ENCODE results near the gene POLL.
A peak's percentile ranks its signal among the peaks of the same experiment; 100 is the strongest.

Gene POLL

DNA sequence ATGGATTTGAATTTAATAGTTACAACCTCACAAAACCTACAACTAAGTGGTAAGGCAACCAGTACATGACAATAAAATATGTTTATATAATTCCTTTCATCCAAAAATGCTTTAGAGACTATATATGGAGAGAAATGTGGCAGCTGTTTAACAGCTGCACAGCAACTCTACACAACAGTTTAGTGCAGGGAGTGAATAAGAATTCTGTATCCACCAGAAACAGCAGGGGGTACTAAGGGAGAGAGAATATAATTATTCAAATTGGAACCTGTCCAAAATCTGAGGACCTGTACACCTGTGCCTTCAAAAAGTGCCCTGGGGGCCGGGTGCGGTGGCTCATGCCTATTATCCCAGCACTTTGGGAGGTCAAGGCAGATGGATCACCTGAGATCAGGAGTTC is 49.6 kb downstream of the POLL start:
- Histone ChIP-seq H3K9me3 (ENCODE audit: insufficient read depth, low read depth, low read length) (no peaks in the 10 kb centered on the region), H3K9me2 (replicated peaks; ENCODE audit: low read depth, low read length) (no peaks in the 10 kb centered on the region), H3K4me1 (ENCODE audit: insufficient read depth, low read length, poor library complexity, severe bottlenecking) (peaks cover 18% of the 10 kb centered on the region), H3F3A (ENCODE audit: low read depth) (peaks cover 3% of the 10 kb centered on the region; the same call in 1 of the 2 replicates), H2AFZ (ENCODE audit: low read length) (no peak overlapping the region), H3K9ac (ENCODE audit: low read depth, low read length, poor library complexity, severe bottlenecking) (no peak overlapping the region), H3K79me2 (ENCODE audit: insufficient read depth, low read length) (no peaks in the 10 kb centered on the region), H3K27me3 (ENCODE audit: insufficient read depth, low read length, poor library complexity, severe bottlenecking) (no peaks in the 10 kb centered on the region), H3K36me3 (ENCODE audit: insufficient read depth, low read length) (peaks cover 11% of the 10 kb centered on the region; the same call in 1 of the 2 replicates), H3K4me3 (ENCODE audit: low read length, poor library complexity, severe bottlenecking) (no peak overlapping the region), H4K20me1 (ENCODE audit: insufficient read depth, low read length, poor library complexity, severe bottlenecking) (no peaks in the 10 kb centered on the region), H3K4me2 (ENCODE audit: low read depth, low read length, poor library complexity, severe bottlenecking) (no peak overlapping the region)
- no peak for TF ChIP-seq EZH2phosphoT487 (IDR thresholded peaks at IDR 0.05; ENCODE audit: borderline replicate concordance)
- TF ChIP-seq, protein P1, sequence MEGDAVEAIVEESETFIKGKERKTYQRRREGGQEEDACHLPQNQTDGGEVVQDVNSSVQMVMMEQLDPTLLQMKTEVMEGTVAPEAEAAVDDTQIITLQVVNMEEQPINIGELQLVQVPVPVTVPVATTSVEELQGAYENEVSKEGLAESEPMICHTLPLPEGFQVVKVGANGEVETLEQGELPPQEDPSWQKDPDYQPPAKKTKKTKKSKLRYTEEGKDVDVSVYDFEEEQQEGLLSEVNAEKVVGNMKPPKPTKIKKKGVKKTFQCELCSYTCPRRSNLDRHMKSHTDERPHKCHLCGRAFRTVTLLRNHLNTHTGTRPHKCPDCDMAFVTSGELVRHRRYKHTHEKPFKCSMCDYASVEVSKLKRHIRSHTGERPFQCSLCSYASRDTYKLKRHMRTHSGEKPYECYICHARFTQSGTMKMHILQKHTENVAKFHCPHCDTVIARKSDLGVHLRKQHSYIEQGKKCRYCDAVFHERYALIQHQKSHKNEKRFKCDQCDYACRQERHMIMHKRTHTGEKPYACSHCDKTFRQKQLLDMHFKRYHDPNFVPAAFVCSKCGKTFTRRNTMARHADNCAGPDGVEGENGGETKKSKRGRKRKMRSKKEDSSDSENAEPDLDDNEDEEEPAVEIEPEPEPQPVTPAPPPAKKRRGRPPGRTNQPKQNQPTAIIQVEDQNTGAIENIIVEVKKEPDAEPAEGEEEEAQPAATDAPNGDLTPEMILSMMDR (conservative IDR thresholded peaks at IDR 0.05; ENCODE audit: low read length), result no peak

DNA sequence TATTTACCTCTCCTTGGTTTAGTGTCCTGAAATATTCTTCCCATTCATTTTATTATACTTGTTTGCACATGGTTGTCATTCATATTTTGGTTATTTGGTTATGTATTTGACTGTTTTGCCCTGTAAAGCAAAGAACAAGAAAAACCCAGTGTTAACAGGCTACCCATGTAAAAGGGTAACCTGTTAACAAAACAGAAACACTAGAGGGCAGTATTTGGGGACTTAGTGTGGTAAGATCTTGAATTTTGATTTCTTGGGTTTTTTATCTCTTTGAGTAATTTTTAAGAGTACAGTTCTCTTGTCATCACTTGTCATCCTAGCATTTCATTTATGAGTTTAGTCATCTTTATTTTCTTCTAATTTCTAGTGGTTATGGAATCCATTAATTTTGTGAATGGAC is 51.3 kb downstream of the POLL start:
- peaks cover 18% of the 10 kb centered on the region for H3K4me1 ChIP-seq (ENCODE audit: insufficient read depth, low read length, poor library complexity, severe bottlenecking)
- H4K20me1 ChIP-seq (ENCODE audit: insufficient read depth, low read length, poor library complexity, severe bottlenecking), result no peaks in the 10 kb centered on the region
- H3K9me2 ChIP-seq (replicated peaks; ENCODE audit: low read depth, low read length), result no peaks in the 10 kb centered on the region
- H3K9me3 ChIP-seq (ENCODE audit: insufficient read depth, low read depth, low read length), result no peaks in the 10 kb centered on the region
- peak overlapping the region; percentile 56 for H3K9ac ChIP-seq (ENCODE audit: low read depth, low read length, poor library complexity, severe bottlenecking)
- no peak for TF ChIP-seq EZH2phosphoT487 (IDR thresholded peaks at IDR 0.05; ENCODE audit: borderline replicate concordance)
- TF ChIP-seq, protein P1 (conservative IDR thresholded peaks at IDR 0.05; ENCODE audit: low read length), result peak; percentile 83
- H3F3A ChIP-seq (ENCODE audit: low read depth), result peaks cover 3% of the 10 kb centered on the region; the same call in 1 of the 2 replicates
- no peaks in the 10 kb centered on the region for H3K27me3 ChIP-seq (ENCODE audit: insufficient read depth, low read length, poor library complexity, severe bottlenecking)
- H3K4me3 ChIP-seq (ENCODE audit: low read length, poor library complexity, severe bottlenecking), result peak overlapping the region; percentile 36
- H3K4me2 ChIP-seq (ENCODE audit: low read depth, low read length, poor library complexity, severe bottlenecking), result peak overlapping the region; percentile 73
- H2AFZ ChIP-seq (ENCODE audit: low read length), result no peak overlapping the region
- H3K79me2 ChIP-seq (ENCODE audit: insufficient read depth, low read length), result no peaks in the 10 kb centered on the region
- peaks cover 23% of the 10 kb centered on the region; the same call in 1 of the 2 replicates for H3K36me3 ChIP-seq (ENCODE audit: insufficient read depth, low read length)

DNA sequence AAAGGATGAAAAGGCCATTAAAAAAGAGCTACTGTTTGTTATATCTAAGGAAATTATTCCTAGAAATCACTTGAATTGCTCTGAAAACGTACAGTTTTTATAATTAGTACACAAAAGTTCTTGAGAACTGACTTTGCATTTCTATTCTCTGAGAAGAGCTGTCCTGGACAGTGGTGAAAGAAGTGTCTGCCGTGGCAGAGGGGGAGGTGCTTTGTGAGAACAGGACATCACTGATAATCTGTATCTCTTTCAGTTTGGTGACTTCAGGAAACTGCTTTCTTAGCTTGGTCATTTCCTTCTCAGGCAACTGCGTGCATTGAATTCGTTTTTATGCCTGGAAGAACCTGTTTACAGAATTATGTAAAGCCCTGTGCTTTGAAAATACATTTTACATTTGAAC is 52.1 kb downstream of the POLL start:
- no peaks in the 10 kb centered on the region for H3K9me3 ChIP-seq (ENCODE audit: insufficient read depth, low read depth, low read length)
- no peaks in the 10 kb centered on the region for H3K9me2 ChIP-seq (replicated peaks; ENCODE audit: low read depth, low read length)
- H2AFZ ChIP-seq (ENCODE audit: low read length), result no peak overlapping the region
- peak overlapping the region; percentile 36 for H3K4me3 ChIP-seq (ENCODE audit: low read length, poor library complexity, severe bottlenecking)
- no peaks in the 10 kb centered on the region for H4K20me1 ChIP-seq (ENCODE audit: insufficient read depth, low read length, poor library complexity, severe bottlenecking)
- peak overlapping the region; percentile 73 for H3K4me2 ChIP-seq (ENCODE audit: low read depth, low read length, poor library complexity, severe bottlenecking)
- peaks cover 18% of the 10 kb centered on the region for H3K4me1 ChIP-seq (ENCODE audit: insufficient read depth, low read length, poor library complexity, severe bottlenecking)
- H3K79me2 ChIP-seq (ENCODE audit: insufficient read depth, low read length), result no peaks in the 10 kb centered on the region
- H3K9ac ChIP-seq (ENCODE audit: low read depth, low read length, poor library complexity, severe bottlenecking), result peak overlapping the region; percentile 56
- peaks cover 23% of the 10 kb centered on the region; the same call in 1 of the 2 replicates for H3K36me3 ChIP-seq (ENCODE audit: insufficient read depth, low read length)
- peaks cover 3% of the 10 kb centered on the region; the same call in 1 of the 2 replicates for H3F3A ChIP-seq (ENCODE audit: low read depth)
- H3K27me3 ChIP-seq (ENCODE audit: insufficient read depth, low read length, poor library complexity, severe bottlenecking), result no peaks in the 10 kb centered on the region
- no peak for TF ChIP-seq EZH2phosphoT487 (IDR thresholded peaks at IDR 0.05; ENCODE audit: borderline replicate concordance)
- TF ChIP-seq, protein P1 (conservative IDR thresholded peaks at IDR 0.05; ENCODE audit: low read length), result no peak
